Stimulated activated CD4-positive, alpha-beta T cell treated with anti-CD3 and anti-CD28 coated beads, Interleukin-2, amount 100 ng/mL, for 48 hours (primary cell): ENCODE measurements around the gene CDH24.

ENCODE experiments used
- DNase-seq, 2 donors: peaks; one replicate each; pipeline ENCODE4 v3.0.0-alpha.2; 2020

The CDH24 gene

DNA sequence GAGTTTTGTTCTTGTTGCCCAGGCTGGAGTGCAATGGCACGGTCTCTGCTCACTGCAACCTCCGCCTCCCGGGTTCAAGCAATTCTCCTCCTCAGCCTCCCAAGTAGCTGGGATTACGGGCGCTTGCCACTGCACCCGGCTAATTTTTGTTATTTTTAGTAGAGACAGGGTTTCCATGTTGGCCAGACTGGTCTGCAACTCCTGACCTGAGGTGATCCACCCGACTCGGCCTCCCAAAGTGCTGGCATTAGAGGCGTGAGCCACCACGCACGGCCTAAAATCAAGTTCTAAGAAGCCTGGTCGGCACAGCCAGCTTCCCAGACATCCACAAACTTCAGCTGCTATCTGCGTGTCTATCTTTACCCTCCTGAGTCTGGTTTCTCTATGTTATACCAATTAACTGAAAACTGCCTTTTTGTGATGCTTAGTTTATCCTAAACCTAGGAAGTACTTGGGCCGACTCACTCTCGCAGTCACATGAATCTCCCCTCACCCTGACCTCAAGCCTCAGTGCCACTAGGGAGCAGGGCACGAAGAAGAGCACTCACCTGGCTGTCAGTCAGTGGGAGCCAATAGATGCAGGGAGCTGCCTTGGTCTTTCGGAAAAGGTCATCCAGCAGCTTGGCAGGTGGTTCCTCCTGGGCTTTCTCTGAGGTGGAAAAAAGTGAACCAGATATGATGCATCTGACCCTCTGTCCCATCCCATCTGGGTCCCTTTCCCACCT lies 3.4 kb upstream of the CDH24 start:
- DNase-seq, result no peak

DNA sequence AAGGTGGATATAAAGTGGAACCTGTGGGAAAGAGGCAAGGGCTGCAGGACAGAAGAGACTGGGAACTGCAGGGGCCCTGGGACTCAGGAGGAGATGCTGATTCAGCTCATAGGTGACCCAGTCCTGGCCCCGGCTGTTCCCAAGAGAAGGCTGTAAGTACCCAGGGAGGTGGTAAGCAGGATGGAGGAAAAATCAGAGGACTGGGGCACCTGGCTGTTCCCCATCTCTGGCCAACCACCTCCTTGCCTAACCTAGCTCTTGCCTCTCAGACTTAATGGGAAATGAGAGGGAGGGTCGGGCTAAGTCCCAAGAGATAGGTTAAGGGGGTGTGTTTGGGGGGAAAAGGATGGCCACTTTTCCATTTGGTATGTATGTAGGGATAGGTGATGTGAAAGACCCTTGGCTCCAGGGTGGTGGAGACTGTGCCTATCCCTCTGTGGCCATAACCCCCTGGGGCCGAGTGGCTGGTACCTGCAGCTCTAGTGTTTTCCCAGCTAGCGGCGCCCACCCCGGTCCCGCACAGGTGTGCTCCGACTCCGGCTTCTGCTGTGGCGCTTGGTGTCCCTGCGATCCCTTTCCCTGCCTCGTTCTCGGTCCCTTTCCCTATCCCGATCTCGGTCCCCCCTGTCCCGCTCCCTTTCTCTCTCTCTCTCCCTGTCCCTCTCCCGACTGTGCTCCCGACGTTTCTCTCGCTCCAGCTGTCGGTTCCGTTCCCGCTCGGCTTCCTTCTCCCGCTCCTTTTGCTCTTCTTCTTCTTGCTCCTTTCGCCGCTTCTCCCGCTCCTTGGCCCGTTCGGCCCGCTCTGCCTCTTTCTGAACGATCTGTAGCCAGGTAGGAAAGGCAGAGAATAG lies 1.6 kb upstream of the CDH24 start:
- DNase-seq, result no peak

GRCh38 chr14:23057757-23058653 lies 685 bp upstream of the CDH24 start:
- peak; percentile 86 to 90 for DNase-seq

GRCh38 chr14:23056145-23056955 lies 970 bp downstream of the CDH24 start:
- peak; percentile 49 to 62 for DNase-seq

DNA sequence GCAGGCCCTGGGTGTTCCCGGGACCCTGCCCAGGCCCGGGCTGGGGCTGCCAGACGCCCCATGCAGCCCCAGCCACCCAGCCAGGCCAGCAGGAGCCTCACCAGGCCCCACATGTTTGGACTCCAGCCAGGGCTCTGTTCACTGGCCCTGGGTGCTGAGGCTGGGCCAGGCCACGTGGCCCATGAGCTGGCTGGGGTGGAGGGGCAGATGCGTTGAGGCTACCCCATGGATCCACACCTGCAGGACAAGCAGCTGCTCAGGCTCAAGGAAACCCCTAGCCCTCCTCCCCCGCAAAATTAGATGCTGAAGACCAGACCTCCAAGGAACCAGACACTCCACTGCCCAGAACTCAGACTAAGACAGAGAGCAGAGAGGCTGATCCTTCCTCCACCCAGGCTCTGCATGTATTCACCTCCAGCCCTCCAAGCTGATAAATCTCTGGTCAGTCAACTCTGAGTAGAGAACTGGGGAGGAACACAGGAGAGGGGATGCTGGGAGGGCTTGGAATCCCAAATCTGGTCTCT lies 1.6 kb downstream of the CDH24 start:
- DNase-seq, result no peak

GRCh38 chr14:23055147-23055550 lies 2.2 kb downstream of the CDH24 start:
- DNase-seq, result no peak

DNA sequence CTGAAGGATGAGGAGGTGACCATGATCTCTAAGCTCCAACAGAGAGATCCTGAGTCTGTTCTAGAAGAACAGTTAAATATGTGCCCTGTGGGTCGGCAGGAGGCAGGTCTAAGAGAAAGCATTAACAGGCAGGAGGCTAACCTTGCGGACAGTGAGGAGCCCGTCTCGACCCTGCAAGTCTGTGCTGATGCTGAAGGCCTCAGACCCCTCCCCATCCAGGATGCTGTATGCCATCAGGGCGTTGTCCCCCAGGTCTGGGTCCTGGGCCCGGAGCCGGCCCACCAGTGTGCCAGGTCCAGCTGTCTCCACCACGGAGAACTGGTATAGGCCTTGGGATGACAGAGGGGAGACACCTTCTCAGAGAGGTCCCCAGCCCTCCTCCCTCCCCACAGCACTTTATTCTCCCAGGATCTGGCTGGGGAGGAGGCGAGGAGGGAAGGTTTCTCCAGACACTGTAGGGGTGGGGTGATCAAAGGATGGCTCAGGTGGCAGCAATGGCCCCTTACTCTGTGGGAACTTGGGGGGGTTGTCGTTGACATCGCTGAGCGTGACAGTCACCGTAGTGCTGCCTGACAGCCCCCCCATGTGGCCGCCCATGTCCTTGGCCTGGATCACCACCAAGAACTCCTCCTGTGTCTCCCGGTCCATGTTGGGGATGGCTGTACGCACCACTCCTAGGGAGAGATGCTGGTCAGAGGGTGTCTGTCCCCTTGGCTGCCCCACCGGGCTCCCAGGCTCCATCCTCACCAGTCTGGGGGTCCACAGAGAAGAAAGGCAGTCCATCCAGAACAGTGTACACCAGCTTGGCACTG lies 3.1 kb downstream of the CDH24 start:
- DNase-seq, result peak in 1 of 2 donors; percentile 34

- no peak for DNase-seq
These were observed 3.9 kb downstream of the CDH24 start for GRCh38 chr14:23053426-23053825.

DNA sequence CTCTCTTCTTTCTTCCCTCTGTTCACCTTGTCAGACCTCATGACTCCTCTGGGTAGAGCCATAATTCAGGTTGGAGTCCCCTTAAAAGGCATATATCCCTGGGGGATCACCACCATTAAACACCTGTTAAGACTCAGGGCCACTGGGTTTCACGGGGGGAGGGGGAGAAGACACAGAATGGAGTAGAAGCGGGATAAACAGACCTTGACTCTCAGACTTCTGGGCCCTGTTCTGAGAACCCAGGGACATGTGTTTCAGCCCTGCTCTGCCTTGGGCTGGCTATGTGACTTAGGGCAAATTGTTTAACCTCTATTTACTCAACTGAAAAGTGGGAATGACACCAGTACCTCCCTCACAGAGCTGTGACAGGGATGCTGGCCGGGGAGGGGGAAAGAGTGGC lies 4.6 kb downstream of the CDH24 start:
- DNase-seq, result no peak

GRCh38 chr14:23052182-23052623 lies 5.1 kb downstream of the CDH24 start:
- DNase-seq, result no peak

- no peak for DNase-seq
These were observed 5.9 kb downstream of the CDH24 start for GRCh38 chr14:23051141-23052057.

GRCh38 chr14:23049011-23049410 lies 8.3 kb downstream of the CDH24 start:
- no peak for DNase-seq

GRCh38 chr14:23047751-23048693 lies 9.3 kb downstream of the CDH24 start:
- no peak for DNase-seq

DNA sequence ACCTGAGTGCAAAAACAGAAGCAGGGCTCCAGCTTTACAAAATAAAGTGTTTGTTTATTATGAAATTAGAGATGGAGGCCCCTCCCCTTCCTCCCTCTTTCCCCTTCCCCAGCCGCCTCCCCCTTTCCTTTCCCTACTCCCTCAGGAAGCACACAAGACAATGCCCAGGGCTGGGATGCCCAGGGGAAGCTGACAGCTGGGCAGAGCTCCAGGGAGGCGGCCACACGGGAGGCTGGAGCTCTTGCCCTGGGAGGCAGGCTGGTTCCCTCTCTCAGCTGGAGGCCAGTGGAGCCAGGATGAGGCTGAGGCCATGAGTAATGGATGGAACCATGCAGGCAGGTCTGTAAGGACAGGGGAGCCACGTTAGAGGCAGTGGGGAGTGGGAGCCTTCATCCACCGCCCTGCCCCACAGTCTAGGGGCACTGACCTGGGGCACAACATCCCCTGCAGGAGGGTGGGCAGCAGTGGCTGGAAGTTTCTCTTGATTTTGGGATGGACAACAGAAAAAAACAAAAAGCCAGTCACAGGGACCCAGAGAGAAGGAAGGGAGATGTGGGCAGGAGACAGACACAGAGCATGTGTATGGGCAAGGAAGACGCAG lies 10.2 kb downstream of the CDH24 start:
- no peak for DNase-seq

- no peak for DNase-seq
These were observed 11.6 kb downstream of the CDH24 start for GRCh38 chr14:23045419-23046357.

- DNase-seq, result no peak
These were observed 12.5 kb downstream of the CDH24 start for GRCh38 chr14:23044840-23045239.

DNA sequence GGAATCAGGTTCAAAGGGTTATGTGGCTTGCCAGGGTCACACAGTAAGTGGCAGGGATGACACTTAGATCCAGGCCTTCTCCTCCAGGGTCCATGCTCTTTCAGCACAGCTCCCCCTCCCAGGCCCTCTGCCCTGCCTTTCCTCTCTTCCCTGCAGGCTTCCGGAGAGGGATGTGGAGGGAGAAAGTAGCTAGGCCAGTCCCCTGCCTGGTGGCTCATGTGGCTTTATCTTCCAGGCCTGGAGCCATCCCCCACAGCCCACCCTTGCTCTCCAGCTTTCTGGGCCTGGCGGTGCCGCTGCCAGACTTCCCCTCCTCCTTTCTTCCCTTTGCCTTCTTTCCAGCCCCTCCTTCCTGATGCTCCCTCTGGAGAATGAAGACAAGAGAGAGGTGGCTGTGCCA lies 13.6 kb downstream of the CDH24 start:
- DNase-seq, result no peak
